DND-41 (cell line): ENCODE results near the gene SLCO6A1.

Source experiments
- ATAC-seq: fragments of 200-7000 bp; cut with Tn5 transposase; 3 replicates; pipeline ENCODE4 v1.9.1; 2021; ENCODE audit warnings: low read depth; ENCODE audit not compliant: insufficient read depth
- DNase-seq: peaks from one replicate; pipeline ENCODE4 v3.0.0-alpha.2; 2020
- H2AFZ ChIP-seq: 2 replicates; pipeline ENCODE4 v1.6.0; 2012; ENCODE audit warnings: low read depth, low read length
- H3K27ac ChIP-seq: 2 replicates; pipeline ENCODE4 v1.5.1; 2012; ENCODE audit warnings: low read length, inconsistent platforms
- H3K27me3 ChIP-seq: fragments of 200-600 bp; sonication (generic); 2 replicates; pipeline ENCODE4 v1.6.0; 2012; ENCODE audit warnings: low read length, mild to moderate bottlenecking, inconsistent platforms; ENCODE audit not compliant: insufficient read depth, poor library complexity
- H3K36me3 ChIP-seq: 2 replicates; pipeline ENCODE4 v1.5.1; 2012; ENCODE audit warnings: low read length, inconsistent platforms; ENCODE audit not compliant: insufficient read depth
- H3K4me1 ChIP-seq: 2 replicates; pipeline ENCODE4 v1.5.1; 2012; ENCODE audit warnings: mild to moderate bottlenecking, low read length; ENCODE audit not compliant: insufficient read depth
- H3K4me2 ChIP-seq: 2 replicates; pipeline ENCODE4 v1.6.0; 2012; ENCODE audit warnings: mild to moderate bottlenecking, moderate library complexity, low read length, inconsistent platforms; ENCODE audit not compliant: insufficient read depth
- H3K4me3 ChIP-seq, 2 experiments: fragments of 200-600 bp in 1 of 2; shearing (Covaris generic) in 1 of 2; 2 replicates each; pipeline ENCODE4 v1.5.1; 2012 to 2016; ENCODE audit warnings: inconsistent platforms in 2 of 2, low read length in 2 of 2, mild to moderate bottlenecking in 2 of 2, low read depth in 1 of 2, moderate library complexity in 1 of 2
- H3K79me2 ChIP-seq: 2 replicates; pipeline ENCODE4 v1.6.0; 2012; ENCODE audit warnings: low read length, inconsistent platforms; ENCODE audit not compliant: insufficient read depth
- H3K9ac ChIP-seq: 2 replicates; pipeline ENCODE4 v1.6.0; 2012; ENCODE audit warnings: low read depth, mild to moderate bottlenecking, inconsistent platforms, low read length, moderate library complexity
- H3K9me3 ChIP-seq: 2 replicates; pipeline ENCODE4 v1.5.1; 2012; ENCODE audit warnings: low read length, moderate library complexity, mild to moderate bottlenecking, inconsistent platforms; ENCODE audit not compliant: insufficient read depth, severe bottlenecking
- H4K20me1 ChIP-seq: 2 replicates; pipeline ENCODE4 v1.6.0; 2012; ENCODE audit warnings: low read length; ENCODE audit not compliant: insufficient read depth
- EZH2 ChIP-seq: IDR thresholded peaks from 3 replicates; pipeline ENCODE4 v1.6.1; 2012; ENCODE audit warnings: borderline replicate concordance, low read depth, mild to moderate bottlenecking, moderate library complexity, low read length, inconsistent platforms; ENCODE audit not compliant: severe bottlenecking
- TF ChIP-seq, protein P1 (sequence below): IDR thresholded peaks from 2 replicates; pipeline ENCODE4 v1.5.1; 2012; ENCODE audit warnings: borderline replicate concordance, low read length, moderate library complexity, mild to moderate bottlenecking; ENCODE audit not compliant: poor library complexity, severe bottlenecking; ENCODE audit errors: extremely low read depth

Gene SLCO6A1

DNA sequence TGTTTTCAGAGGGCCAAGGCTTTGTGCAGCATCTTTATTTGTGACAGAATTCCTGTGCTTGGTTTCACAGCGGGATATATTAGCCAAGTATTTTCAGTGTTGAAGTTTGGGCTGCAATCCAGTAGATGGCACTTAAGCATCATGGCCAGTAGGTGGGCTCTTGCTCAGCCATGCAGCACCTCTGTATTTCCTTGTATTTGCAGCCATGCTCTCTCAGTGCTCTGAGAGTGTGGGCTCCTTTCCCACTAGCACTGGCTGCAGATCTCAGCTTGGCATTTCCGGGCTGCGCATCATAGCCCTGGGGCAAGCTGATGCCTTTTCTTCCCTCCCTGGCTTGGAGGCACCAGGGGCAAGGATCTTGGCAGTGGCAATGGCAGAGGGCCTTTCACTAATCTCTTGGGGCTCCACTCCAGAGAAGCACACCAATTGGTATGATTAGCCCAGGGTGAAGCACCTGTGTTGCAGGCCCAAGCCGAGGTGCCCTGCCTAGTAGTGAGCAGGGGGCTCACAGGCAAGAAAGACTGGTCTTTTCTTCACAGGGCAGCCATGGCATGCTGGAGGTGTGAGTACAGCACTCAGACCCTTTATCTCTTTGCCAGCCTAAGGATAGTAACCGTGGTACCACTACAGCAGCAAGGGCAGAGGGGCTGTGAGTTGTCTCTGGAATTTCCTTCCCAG is 48.3 kb downstream of the SLCO6A1 start:
- no peaks in the 10 kb centered on the region for H3K9me3 ChIP-seq
- DNase-seq (no peak), ATAC-seq (peak; percentile 58; the same call in 2 of the 3 replicates)
- H2AFZ ChIP-seq, result no peak overlapping the region
- no peaks in the 10 kb centered on the region for H3K27me3 ChIP-seq
- no peak overlapping the region for H3K4me2 ChIP-seq
- no peaks in the 10 kb centered on the region for H3K36me3 ChIP-seq
- no peak overlapping the region for H3K4me3 ChIP-seq
- H4K20me1 ChIP-seq, result no peaks in the 10 kb centered on the region
- H3K9ac ChIP-seq, result no peak overlapping the region
- no peak overlapping the region for H3K27ac ChIP-seq
- H3K79me2 ChIP-seq, result no peaks in the 10 kb centered on the region
- TF ChIP-seq, protein P1, sequence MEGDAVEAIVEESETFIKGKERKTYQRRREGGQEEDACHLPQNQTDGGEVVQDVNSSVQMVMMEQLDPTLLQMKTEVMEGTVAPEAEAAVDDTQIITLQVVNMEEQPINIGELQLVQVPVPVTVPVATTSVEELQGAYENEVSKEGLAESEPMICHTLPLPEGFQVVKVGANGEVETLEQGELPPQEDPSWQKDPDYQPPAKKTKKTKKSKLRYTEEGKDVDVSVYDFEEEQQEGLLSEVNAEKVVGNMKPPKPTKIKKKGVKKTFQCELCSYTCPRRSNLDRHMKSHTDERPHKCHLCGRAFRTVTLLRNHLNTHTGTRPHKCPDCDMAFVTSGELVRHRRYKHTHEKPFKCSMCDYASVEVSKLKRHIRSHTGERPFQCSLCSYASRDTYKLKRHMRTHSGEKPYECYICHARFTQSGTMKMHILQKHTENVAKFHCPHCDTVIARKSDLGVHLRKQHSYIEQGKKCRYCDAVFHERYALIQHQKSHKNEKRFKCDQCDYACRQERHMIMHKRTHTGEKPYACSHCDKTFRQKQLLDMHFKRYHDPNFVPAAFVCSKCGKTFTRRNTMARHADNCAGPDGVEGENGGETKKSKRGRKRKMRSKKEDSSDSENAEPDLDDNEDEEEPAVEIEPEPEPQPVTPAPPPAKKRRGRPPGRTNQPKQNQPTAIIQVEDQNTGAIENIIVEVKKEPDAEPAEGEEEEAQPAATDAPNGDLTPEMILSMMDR, result peak; percentile 39
- TF ChIP-seq EZH2, result no peak
- peaks cover 12% of the 10 kb centered on the region; the same call in 1 of the 2 replicates for H3K4me1 ChIP-seq

GRCh38 chr5:102433473-102433872 is 65.3 kb downstream of the SLCO6A1 start:
- no peak overlapping the region for H3K4me2 ChIP-seq
- H3K36me3 ChIP-seq, result no peaks in the 10 kb centered on the region
- H2AFZ ChIP-seq, result no peak overlapping the region
- no peak overlapping the region for H3K4me3 ChIP-seq
- no peaks in the 10 kb centered on the region for H4K20me1 ChIP-seq
- no peaks in the 10 kb centered on the region for H3K27me3 ChIP-seq
- H3K27ac ChIP-seq, result no peak overlapping the region
- no peaks in the 10 kb centered on the region for H3K4me1 ChIP-seq
- H3K9ac ChIP-seq, result no peak overlapping the region
- TF ChIP-seq EZH2, result no peak
- TF ChIP-seq, protein P1, result no peak
- DNase-seq (no peak), ATAC-seq (no peak)
- no peaks in the 10 kb centered on the region for H3K9me3 ChIP-seq
- no peaks in the 10 kb centered on the region for H3K79me2 ChIP-seq

DNA sequence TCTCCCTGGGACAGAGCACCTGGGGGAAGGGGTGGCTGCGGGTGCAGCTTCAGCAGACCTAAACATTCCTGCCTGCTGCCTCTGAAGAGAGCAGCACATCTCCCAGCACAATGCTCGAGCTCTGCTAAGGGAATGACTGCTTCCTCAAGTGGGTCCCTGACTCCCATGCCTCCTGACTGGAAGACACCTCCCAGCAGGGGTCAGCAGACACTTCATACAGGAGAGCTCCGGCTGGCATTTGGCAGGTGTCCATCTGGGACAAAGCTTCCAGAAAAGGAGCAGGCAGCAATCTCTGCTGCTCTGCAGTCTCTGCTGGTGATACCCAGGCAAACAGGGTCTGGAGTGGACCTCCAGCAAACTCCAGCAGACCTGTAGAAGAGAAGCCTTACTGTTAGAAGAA is 77.2 kb downstream of the SLCO6A1 start:
- TF ChIP-seq EZH2, result no peak
- TF ChIP-seq, protein P1, result no peak

More for the DNA sequence above, 77.2 kb downstream of the SLCO6A1 start:
- DNase-seq, result no peak
- Histone ChIP-seq H4K20me1 (no peaks in the 10 kb centered on the region), H3K27me3 (no peaks in the 10 kb centered on the region), H3K9ac (no peak overlapping the region), H2AFZ (no peak overlapping the region), H3K4me1 (no peaks in the 10 kb centered on the region), H3K79me2 (no peaks in the 10 kb centered on the region), H3K36me3 (no peaks in the 10 kb centered on the region), H3K4me3 (no peak overlapping the region), H3K9me3 (no peaks in the 10 kb centered on the region), H3K27ac (no peak overlapping the region), H3K4me2 (no peak overlapping the region)
- ATAC-seq, result no peak
